DMS 273 (cell line): Measurements from ENCODE around the gene AFDN.

Experiments used
- DNase-seq: peaks from one replicate; lab custom pipeline; 2025; ENCODE audit not compliant: unreplicated experiment; lab: John Stamatoyannopoulos, UW

AFDN gene

GRCh38 chr6:168015009-168015408, 188.3 kb downstream of the AFDN start:
- no peak for DNase-seq

DNA sequence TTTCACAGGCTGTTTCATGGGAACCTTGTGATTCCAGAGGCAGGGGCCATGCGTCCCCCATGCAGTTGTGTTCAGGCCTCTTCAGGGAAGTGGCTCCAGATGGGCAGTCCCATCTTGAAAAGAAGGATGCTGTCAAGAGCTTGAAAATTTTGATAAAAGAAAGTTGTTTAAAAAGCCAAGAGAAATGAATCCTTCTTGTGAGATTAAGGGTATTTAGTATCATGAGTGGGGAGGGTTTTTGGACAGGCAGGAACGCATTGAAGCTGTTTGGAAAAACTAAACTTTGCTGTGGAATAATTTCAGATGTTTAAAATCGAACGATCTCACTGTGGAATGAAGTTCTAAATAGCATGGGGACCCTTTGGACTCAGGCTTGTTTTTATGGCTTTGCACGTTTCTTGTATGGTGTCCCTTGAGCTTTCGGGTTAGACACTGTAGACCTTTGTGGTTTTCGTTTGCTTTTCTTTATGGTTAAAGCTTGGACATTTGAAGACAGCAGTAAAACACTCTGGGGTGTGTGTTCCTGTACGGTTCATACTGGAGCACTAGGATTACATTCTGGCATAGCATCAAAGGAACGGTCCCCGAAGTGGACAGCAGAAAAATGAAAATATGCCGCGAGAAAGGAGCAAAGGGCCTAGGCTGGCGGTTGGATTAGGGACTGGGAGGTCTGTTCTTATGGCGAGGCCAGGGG, 188.9 kb downstream of the AFDN start:
- no peak for DNase-seq

- no peak for DNase-seq
Observed at GRCh38 chr6:168016176-168016620, 189.5 kb downstream of the AFDN start.

DNA sequence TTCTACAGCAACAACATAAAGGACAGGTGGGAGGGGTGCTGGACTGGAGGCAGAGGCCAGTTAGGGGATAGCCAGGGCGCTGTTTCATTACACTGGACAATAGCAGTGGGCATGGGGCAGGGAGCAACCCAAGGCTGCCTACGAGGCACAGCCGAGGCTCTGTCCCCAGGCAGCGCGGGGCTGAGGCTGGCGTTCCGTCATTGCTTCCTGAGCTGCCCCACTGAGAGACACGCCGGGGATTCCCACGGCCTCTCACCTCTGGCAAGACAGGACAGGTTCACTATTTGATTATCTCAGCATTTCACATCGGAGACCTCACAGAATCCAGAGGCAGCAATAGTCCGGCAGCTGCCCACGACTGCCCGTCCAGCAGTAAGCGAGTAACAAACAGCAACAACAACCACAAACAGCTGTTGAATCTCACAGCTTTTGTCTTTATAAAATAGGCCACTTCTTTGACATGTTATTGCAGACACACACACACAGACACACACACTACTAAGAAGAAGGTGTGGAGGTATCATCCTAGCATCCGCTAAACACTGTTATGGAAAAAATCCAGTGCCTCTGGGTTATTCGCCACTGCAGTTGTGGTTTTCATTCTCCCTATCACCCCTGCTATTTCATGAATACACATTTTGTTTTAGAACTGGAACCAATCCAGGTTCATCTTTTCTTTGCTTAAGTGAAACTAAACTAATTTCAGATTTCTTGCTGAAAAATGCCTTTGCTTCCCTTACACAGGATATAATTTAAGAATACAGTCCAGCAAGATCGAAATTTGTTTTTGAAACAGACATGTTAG, 190.2 kb downstream of the AFDN start:
- DNase-seq = no peak

GRCh38 chr6:168017629-168018028, 190.9 kb downstream of the AFDN start:
- DNase-seq = no peak

DNA sequence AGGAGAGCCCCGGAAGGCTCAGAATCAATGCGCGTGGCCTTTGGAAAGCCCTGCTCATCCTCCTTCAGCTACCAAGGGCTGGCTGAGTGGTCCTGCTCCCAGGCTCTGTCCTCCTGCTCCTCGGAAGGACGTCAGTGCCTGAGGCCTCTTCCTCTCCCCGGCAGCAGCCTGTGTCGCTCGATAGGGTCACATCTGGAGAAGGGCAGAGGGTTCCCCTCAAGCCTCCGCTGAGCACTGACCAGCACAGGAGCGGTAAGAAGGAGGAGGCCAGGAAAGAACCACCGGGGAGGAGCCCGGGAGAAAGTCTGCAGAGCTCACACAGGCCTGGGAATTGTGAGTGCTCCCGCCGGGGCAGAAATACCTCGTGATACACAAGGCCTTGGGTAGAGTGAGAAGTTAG, 192.0 kb downstream of the AFDN start:
- no peak for DNase-seq

DNA sequence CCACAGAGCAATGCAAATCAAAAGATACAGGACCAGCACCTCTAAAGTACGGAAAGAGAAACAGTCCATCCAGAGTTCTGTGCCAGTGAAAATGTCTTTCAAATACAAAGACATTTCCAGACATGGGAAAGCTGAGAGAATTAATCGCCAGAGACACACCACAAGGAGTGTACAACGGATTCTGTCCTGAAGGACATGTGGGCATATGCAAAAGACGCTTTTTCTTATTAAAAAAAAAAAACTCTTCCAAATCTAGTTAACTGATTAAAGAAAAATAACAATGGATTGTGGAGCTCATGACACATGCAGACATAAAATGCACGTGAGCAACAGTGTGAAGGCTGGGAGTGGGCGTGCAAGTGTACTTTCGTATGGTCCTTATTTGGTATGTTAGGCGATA, 193.5 kb downstream of the AFDN start:
- no peak for DNase-seq

GRCh38 chr6:168021581-168021980, 194.9 kb downstream of the AFDN start:
- DNase-seq = no peak
